IMR-90 (cell line): ENCODE results near the gene DDX24. TPM values are rescaled to one million over a fixed set of nuclear protein-coding genes. Genes with fewer than 3 reads are reported as not detected.

ENCODE experiments used
- ATAC-seq: fragments of 200-7000 bp; cut with Tn5 transposase; 2 replicates; pipeline ENCODE4 v1.9.1; 2020; ENCODE audit warnings: low read depth, mild to moderate bottlenecking, moderate library complexity
- BruUV-seq: library from RNA; stranded (reverse); fragments of 400-500 nt; replicated peaks from 2 replicates; lab custom pipeline; 2021; lab: Mats Ljungman, UMichigan
- CTCF ChIA-PET: fragments of 300-600 bp; formaldehyde crosslinking; extraction: SDS; loops from one replicate; lab custom pipeline; 2021; ENCODE audit warnings: antibody characterized with exemption; lab: Yijun Ruan, JAX
- POLR2A ChIA-PET: fragments of 300-600 bp; sonication (Branson Sonifier 250); formaldehyde crosslinking; loops from one replicate; lab custom pipeline; 2022; ENCODE audit warnings: antibody characterized with exemption; ENCODE audit not compliant: unreplicated experiment; lab: Charles Lee
- DNase-seq: peaks from one replicate; pipeline ENCODE4 v3.0.0; 2013
- H2AFZ ChIP-seq: replicated peaks from 2 replicates; pipeline ENCODE3; 2013; ENCODE audit warnings: low read length, mild to moderate bottlenecking; ENCODE audit not compliant: poor library complexity
- H2AK5ac ChIP-seq: 2 replicates; pipeline ENCODE4 v1.6.1; 2013; ENCODE audit warnings: low read depth, low read length, inconsistent platforms
- H2AK9ac ChIP-seq: replicated peaks from 2 replicates; pipeline ENCODE3; 2013; ENCODE audit warnings: mild to moderate bottlenecking, low read depth, low read length, moderate library complexity; ENCODE audit not compliant: poor library complexity
- H2BK120ac ChIP-seq: 2 replicates; pipeline ENCODE4 v1.6.1; 2013; ENCODE audit warnings: low read depth, low read length, inconsistent platforms
- H2BK15ac ChIP-seq: 3 replicates; pipeline ENCODE4 v1.6.1; 2013; ENCODE audit warnings: low read depth, low read length, inconsistent platforms
- H2BK20ac ChIP-seq: 2 replicates; pipeline ENCODE4 v1.6.1; 2013; ENCODE audit warnings: low read depth, mild to moderate bottlenecking, inconsistent platforms, low read length, moderate library complexity
- H2BK5ac ChIP-seq: 2 replicates; pipeline ENCODE4 v1.6.1; 2013; ENCODE audit warnings: mild to moderate bottlenecking, low read depth, low read length, inconsistent platforms; ENCODE audit not compliant: poor library complexity, severe bottlenecking
- H3K14ac ChIP-seq: replicated peaks from 2 replicates; pipeline ENCODE4 v1.6.1; 2013; ENCODE audit warnings: low read depth, low read length, inconsistent platforms
- H3K18ac ChIP-seq: 2 replicates; pipeline ENCODE4 v1.6.1; 2013; ENCODE audit warnings: low read depth, low read length, control low read depth
- H3K23ac ChIP-seq: 2 replicates; pipeline ENCODE4 v1.6.1; 2013; ENCODE audit warnings: low read depth, low read length, inconsistent platforms
- H3K27ac ChIP-seq: 2 replicates; pipeline ENCODE4 v1.5.1; 2013; ENCODE audit warnings: mild to moderate bottlenecking, control low read depth, low read length; ENCODE audit not compliant: insufficient read depth
- H3K27me3 ChIP-seq: 2 replicates; pipeline ENCODE4 v1.6.1; 2013; ENCODE audit warnings: low read length; ENCODE audit not compliant: control insufficient read depth, insufficient read depth
- H3K36me3 ChIP-seq: 2 replicates; pipeline ENCODE4 v1.6.1; 2013; ENCODE audit warnings: low read length, mixed read lengths; ENCODE audit not compliant: control insufficient read depth, insufficient read depth
- H3K4ac ChIP-seq: 2 replicates; pipeline ENCODE4 v1.6.1; 2013; ENCODE audit warnings: low read depth, low read length, inconsistent platforms
- H3K4me1 ChIP-seq: 2 replicates; pipeline ENCODE4 v1.6.1; 2013; ENCODE audit warnings: low read length, mixed read lengths; ENCODE audit not compliant: control insufficient read depth, insufficient read depth
- H3K4me2 ChIP-seq: 2 replicates; pipeline ENCODE4 v1.6.1; 2013; ENCODE audit warnings: low read depth, mild to moderate bottlenecking, control low read depth, low read length, moderate library complexity
- H3K4me3 ChIP-seq: 2 replicates; pipeline ENCODE4 v1.5.1; 2013; ENCODE audit warnings: low read depth, mild to moderate bottlenecking, control low read depth, low read length, moderate library complexity; ENCODE audit not compliant: insufficient read depth
- H3K56ac ChIP-seq: 2 replicates; pipeline ENCODE4 v1.6.1; 2013; ENCODE audit warnings: low read length, inconsistent platforms; ENCODE audit not compliant: insufficient read depth; ENCODE audit errors: extremely low read depth
- H3K79me1 ChIP-seq, 2 experiments: 2 replicates each; pipeline ENCODE4 v1.6.1; 2013; ENCODE audit warnings: low read length in 2 of 2, inconsistent platforms in 1 of 2, low read depth in 1 of 2
- H3K9ac ChIP-seq: 2 replicates; pipeline ENCODE4 v1.6.1; 2013; ENCODE audit warnings: low read depth, low read length, control low read depth
- H3K9me1 ChIP-seq: 2 replicates; pipeline ENCODE4 v1.6.1; 2013; ENCODE audit warnings: low read length, inconsistent platforms; ENCODE audit not compliant: insufficient read depth
- H3K9me3 ChIP-seq: 2 replicates; pipeline ENCODE4 v1.6.1; 2013; ENCODE audit warnings: low read length; ENCODE audit not compliant: control insufficient read depth, insufficient read depth
- H4K20me1 ChIP-seq: 2 replicates; pipeline ENCODE4 v1.6.1; 2013; ENCODE audit warnings: low read length, inconsistent platforms; ENCODE audit not compliant: insufficient read depth
- H4K5ac ChIP-seq: 2 replicates; pipeline ENCODE4 v1.6.1; 2013; ENCODE audit warnings: mild to moderate bottlenecking, low read depth, low read length, control low read depth
- H4K8ac ChIP-seq, 2 experiments: 2 replicates each; pipeline ENCODE4 v1.6.1; 2013; ENCODE audit warnings: low read depth in 2 of 2, low read length in 2 of 2, control low read depth in 1 of 2, inconsistent platforms in 1 of 2
- H4K91ac ChIP-seq: 2 replicates; pipeline ENCODE4 v1.6.1; 2013; ENCODE audit warnings: low read depth, low read length, inconsistent platforms; ENCODE audit not compliant: insufficient read depth
- FOS ChIP-seq: fragments of 150-350 bp; IDR thresholded peaks from 2 replicates; pipeline ENCODE4 v1.6.1; 2016; ENCODE audit warnings: low read depth, low read length
- RCOR1 ChIP-seq: IDR thresholded peaks from 2 replicates; pipeline ENCODE4 v1.6.1; 2012; ENCODE audit warnings: mild to moderate bottlenecking, low read length, improper control_type of control experiment; ENCODE audit not compliant: insufficient replicate concordance
- WGBS, 2 experiments: methylation state at CpG; one replicate each; pipeline versions ENCODE4 v1.1.5 to v1.1.7; 2013; ENCODE audit warnings: missing lambda C conversion rate in 2 of 2; ENCODE audit not compliant: insufficient read length in 1 of 2; ENCODE audit errors: extremely low coverage in 2 of 2; 5-methylcytosine and 5-hydroxymethylcytosine counted together
- dilution Hi-C: fragments of 300-500 bp; cut with HindIII; formaldehyde crosslinking; loops from one replicate; pipeline ENCODE4 v1.14.3; 2018; ENCODE audit warnings: low sequenced_read_pairs; ENCODE audit not compliant: unreplicated experiment
- in situ Hi-C: fragments of 300-500 bp; cut with MboI; formaldehyde crosslinking; loops from 3 replicates; pipeline ENCODE4 v1.14.3; 2019; ENCODE audit warnings: low sequenced_read_pairs, inconsistent platforms, mixed read lengths
- intact Hi-C: fragments of 100-400 bp; cut with micrococcal nuclease; formaldehyde crosslinking; loops from 2 replicates; pipeline ENCODE4 v1.10.0; 2022
- polyA plus RNA-seq, 3 experiments: library from polyadenylated mRNA; depleted of rRNA; stranded (reverse); fragments of >200 nt; gene quantifications; 2 replicates each; pipeline ENCODE4 v1.2.3, GENCODE V29; 2012; ENCODE audit warnings: low replicate concordance in 1 of 3
- total RNA-seq: library from RNA; depleted of rRNA; stranded (reverse); fragments of >200 nt; gene quantifications from 2 replicates; pipeline ENCODE4 v1.2.3, GENCODE V29; 2012

The DDX24 gene
- total and polyA plus RNA-seq, 2 of the 4 experiments (the other 2 are of a cell fraction): 134 to 155 TPM

DNA sequence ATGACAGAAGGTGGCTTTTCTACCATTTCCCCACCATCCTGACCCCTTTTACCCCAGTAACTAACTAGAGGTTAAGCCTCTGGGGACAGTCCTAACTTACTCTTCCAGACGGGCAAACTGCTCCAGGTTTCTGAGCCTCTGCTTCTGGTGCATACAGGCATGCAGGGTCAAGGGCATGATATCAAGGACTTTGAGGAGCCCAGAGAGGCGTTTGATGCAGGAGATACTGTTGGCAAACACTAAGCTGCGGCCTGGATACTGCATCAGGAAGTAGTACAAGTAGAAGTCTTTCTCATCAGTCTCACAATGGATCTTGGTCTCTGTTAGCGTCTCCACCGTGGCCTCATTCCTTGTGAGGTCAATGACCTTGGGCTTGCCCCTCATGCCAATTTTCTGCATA is 21.0 kb downstream of the DDX24 start:
- no peak for TF ChIP-seq RCOR1
- TF ChIP-seq FOS: no peak
- no peak overlapping the region for H2AK5ac ChIP-seq

More for the DNA sequence above, 21.0 kb downstream of the DDX24 start:
- no peak overlapping the region for H2BK5ac ChIP-seq
- no peak overlapping the region for H3K4me3 ChIP-seq
- H4K20me1 ChIP-seq: peaks cover 29% of the 10 kb centered on the region
- H2BK15ac ChIP-seq: no peak overlapping the region
- in situ Hi-C loops (no loop called here), intact Hi-C loops (no loop called here), dilution Hi-C loops (no loop called here)
- H2BK20ac ChIP-seq: no peak overlapping the region
- 92% methylated on average over 4 of the region's 5 CpGs; no CpG with 5 or more reads in 1 of the 2 experiments for WGBS, 2 experiments
- H4K91ac ChIP-seq: no peak overlapping the region
- CTCF ChIA-PET: no interaction called here
- H3K4me1 ChIP-seq: peaks cover 6% of the 10 kb centered on the region
- H3K18ac ChIP-seq: no peak overlapping the region
- H3K4ac ChIP-seq: no peak overlapping the region
- POLR2A ChIA-PET: no interaction called here
- DNase-seq: no peak
- BruUV-seq: no TSS peak
- peaks cover 6% of the 10 kb centered on the region for H3K9me1 ChIP-seq
- H3K23ac ChIP-seq: no peak overlapping the region
- H2AFZ ChIP-seq: no peak overlapping the region
- ATAC-seq: no peak
- H3K27me3 ChIP-seq: no peaks in the 10 kb centered on the region
- peaks cover 54% of the 10 kb centered on the region for H3K36me3 ChIP-seq
- H3K56ac ChIP-seq: no peak overlapping the region
- no peak overlapping the region for H3K27ac ChIP-seq
- no peak overlapping the region for H2AK9ac ChIP-seq
- H3K79me1 ChIP-seq: peaks cover 46 to 55% of the 10 kb centered on the region in 2 experiments
- no peak overlapping the region for H3K4me2 ChIP-seq
- no peak overlapping the region for H4K8ac ChIP-seq
- H2BK120ac ChIP-seq: no peak overlapping the region
- no peak overlapping the region for H4K5ac ChIP-seq
- H3K9me3 ChIP-seq: no peaks in the 10 kb centered on the region
- H3K9ac ChIP-seq: no peak overlapping the region
- H3K14ac ChIP-seq: no peak overlapping the region
